ENCODE measurements around the gene MFSD6. TPM values are rescaled to one million over a fixed set of nuclear protein-coding genes. Genes with fewer than 3 reads are reported as not detected.

The MFSD6 gene
- total and polyA plus RNA-seq, 2 donors from 2014 or later: 12.3 to 33.9 TPM

DNA sequence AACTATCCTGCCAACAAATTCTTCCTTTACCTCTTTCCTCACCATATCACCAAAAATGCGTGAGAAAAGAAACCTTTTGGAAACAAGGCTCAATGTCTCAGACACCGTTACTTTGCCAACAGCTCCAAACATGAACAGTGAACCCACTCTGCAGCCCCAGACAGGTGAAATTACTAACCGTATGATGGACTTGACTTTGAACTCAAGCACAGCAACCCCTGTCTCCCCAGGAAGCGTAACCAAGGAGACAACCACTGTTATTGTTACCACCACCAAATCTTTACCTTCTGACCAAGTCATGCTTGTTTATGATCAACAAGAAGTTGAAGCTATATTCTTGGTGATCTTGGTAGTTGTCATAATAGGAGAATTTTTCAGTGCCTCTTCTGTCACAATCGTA is 28.4 kb downstream of the MFSD6 start:
- H3K9ac ChIP-seq (ENCODE audit: low read length in 3 of 3): no peak overlapping the region
- peaks cover 0 to 3% (median 0%) of the 10 kb centered on the region in 3 donors for H3K4me1 ChIP-seq (ENCODE audit: control insufficient read depth in 2 of 3, insufficient read depth in 2 of 3, low read depth in 1 of 3, low read length in 3 of 3)
- DNase-seq (no peak), FAIRE-seq (no peak)
- intact Hi-C loops (cut with DNase I): no loop called here
- no peaks in the 10 kb centered on the region for H3K27me3 ChIP-seq (ENCODE audit: control insufficient read depth, insufficient read depth, low read length)
- no peaks in the 10 kb centered on the region for H3K36me3 ChIP-seq (ENCODE audit: control insufficient read depth in 2 of 3, insufficient read depth in 3 of 3, low read length in 3 of 3)
- TF ChIP-seq CTCF (IDR thresholded peaks at IDR 0.05; ENCODE audit: borderline replicate concordance, extremely low read depth, insufficient read depth): no peak
- no peaks in the 10 kb centered on the region for H3K9me3 ChIP-seq (ENCODE audit: control insufficient read depth in 2 of 3, insufficient read depth in 1 of 3, low read length in 3 of 3)
- no peak overlapping the region for H3K4me3 ChIP-seq (ENCODE audit: low read length in 3 of 3)
- H3K27ac ChIP-seq (ENCODE audit: low read depth in 2 of 2, low read length in 2 of 2): no peak overlapping the region

DNA sequence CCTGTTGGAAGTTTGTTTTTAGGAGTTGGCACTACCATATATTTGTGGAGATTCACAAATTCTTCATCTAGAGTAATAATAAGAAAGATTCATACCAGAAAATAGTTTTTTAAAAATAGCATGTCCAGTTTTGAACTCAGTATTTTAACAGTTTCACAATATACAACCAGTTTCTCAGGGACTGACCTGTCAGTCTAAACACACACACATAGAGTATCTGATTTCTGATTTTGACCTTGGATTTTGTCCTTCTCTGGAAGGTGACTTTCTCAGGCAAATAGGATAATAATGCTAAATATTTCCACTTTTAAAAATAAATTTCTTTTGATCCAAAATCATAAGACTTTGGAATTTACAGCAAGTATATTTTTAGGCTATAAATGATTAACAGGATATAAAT is 32.0 kb downstream of the MFSD6 start:
- H3K4me1 ChIP-seq (ENCODE audit: control insufficient read depth in 2 of 3, insufficient read depth in 2 of 3, low read depth in 1 of 3, low read length in 3 of 3): no peaks in the 10 kb centered on the region
- no peaks in the 10 kb centered on the region for H3K9me3 ChIP-seq (ENCODE audit: control insufficient read depth in 2 of 3, insufficient read depth in 1 of 3, low read length in 3 of 3)

DNA sequence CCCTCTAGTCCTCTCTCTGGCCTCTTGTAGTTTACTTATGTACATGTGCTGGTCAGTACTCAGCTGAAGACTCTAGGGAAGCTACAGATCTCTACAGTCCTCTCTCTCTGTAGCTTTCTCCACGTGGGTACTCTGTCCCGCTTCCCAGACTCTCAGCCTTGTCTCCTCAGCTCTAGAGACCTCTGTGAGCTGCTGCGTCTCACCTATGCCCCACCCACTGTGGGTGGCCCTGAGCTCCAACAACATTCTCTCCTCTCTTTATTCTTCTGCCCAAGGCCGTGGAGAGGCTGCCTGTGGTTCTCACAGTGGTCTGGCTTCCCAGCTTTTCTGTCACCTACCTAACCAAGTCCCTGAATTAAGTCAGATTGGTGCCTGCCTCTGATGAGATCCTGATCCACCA is 33.4 kb downstream of the MFSD6 start:
- no peak for TF ChIP-seq CTCF (IDR thresholded peaks at IDR 0.05; ENCODE audit: borderline replicate concordance, extremely low read depth, insufficient read depth)

More for the DNA sequence above, 32.0 kb downstream of the MFSD6 start:
- Histone ChIP-seq H3K27me3 (ENCODE audit: control insufficient read depth, insufficient read depth, low read length) (no peaks in the 10 kb centered on the region), H3K36me3 (ENCODE audit: control insufficient read depth in 2 of 3, insufficient read depth in 3 of 3, low read length in 3 of 3) (no peaks in the 10 kb centered on the region), H3K4me3 (ENCODE audit: low read length in 3 of 3) (no peak overlapping the region), H3K27ac (ENCODE audit: low read depth in 2 of 2, low read length in 2 of 2) (no peak overlapping the region), H3K9ac (ENCODE audit: low read length in 3 of 3) (no peak overlapping the region)
- FAIRE-seq (no peak), DNase-seq (no peak)
- intact Hi-C loops (cut with DNase I): no loop called here
- TF ChIP-seq CTCF (IDR thresholded peaks at IDR 0.05; ENCODE audit: borderline replicate concordance, extremely low read depth, insufficient read depth): no peak

GRCh38 chr2:190443055-190443454 is 34.9 kb downstream of the MFSD6 start:
- Histone ChIP-seq H3K27me3 (ENCODE audit: control insufficient read depth, insufficient read depth, low read length) (no peaks in the 10 kb centered on the region), H3K27ac (ENCODE audit: low read depth in 2 of 2, low read length in 2 of 2) (no peak overlapping the region), H3K9me3 (ENCODE audit: control insufficient read depth in 2 of 3, insufficient read depth in 1 of 3, low read length in 3 of 3) (no peaks in the 10 kb centered on the region), H3K4me3 (ENCODE audit: low read length in 3 of 3) (no peak overlapping the region), H3K9ac (ENCODE audit: low read length in 3 of 3) (no peak overlapping the region), H3K4me1 (ENCODE audit: control insufficient read depth in 2 of 3, insufficient read depth in 2 of 3, low read depth in 1 of 3, low read length in 3 of 3) (no peaks in the 10 kb centered on the region), H3K36me3 (ENCODE audit: control insufficient read depth in 2 of 3, insufficient read depth in 3 of 3, low read length in 3 of 3) (no peaks in the 10 kb centered on the region)
- FAIRE-seq: no peak
- intact Hi-C loops (cut with DNase I): no loop called here
- no peak for TF ChIP-seq CTCF (IDR thresholded peaks at IDR 0.05; ENCODE audit: borderline replicate concordance, extremely low read depth, insufficient read depth)
- no peak for DNase-seq

More for the DNA sequence above, 33.4 kb downstream of the MFSD6 start:
- Histone ChIP-seq H3K9ac (ENCODE audit: low read length in 3 of 3) (no peak overlapping the region), H3K4me1 (ENCODE audit: control insufficient read depth in 2 of 3, insufficient read depth in 2 of 3, low read depth in 1 of 3, low read length in 3 of 3) (no peaks in the 10 kb centered on the region), H3K27ac (ENCODE audit: low read depth in 2 of 2, low read length in 2 of 2) (no peak overlapping the region), H3K9me3 (ENCODE audit: control insufficient read depth in 2 of 3, insufficient read depth in 1 of 3, low read length in 3 of 3) (no peaks in the 10 kb centered on the region), H3K27me3 (ENCODE audit: control insufficient read depth, insufficient read depth, low read length) (no peaks in the 10 kb centered on the region), H3K36me3 (ENCODE audit: control insufficient read depth in 2 of 3, insufficient read depth in 3 of 3, low read length in 3 of 3) (no peaks in the 10 kb centered on the region), H3K4me3 (ENCODE audit: low read length in 3 of 3) (no peak overlapping the region)
- intact Hi-C loops (cut with DNase I): no loop called here
- DNase-seq (no peak), FAIRE-seq (no peak)
